ENCODE results near the gene SEMA3G.

Gene SEMA3G

DNA sequence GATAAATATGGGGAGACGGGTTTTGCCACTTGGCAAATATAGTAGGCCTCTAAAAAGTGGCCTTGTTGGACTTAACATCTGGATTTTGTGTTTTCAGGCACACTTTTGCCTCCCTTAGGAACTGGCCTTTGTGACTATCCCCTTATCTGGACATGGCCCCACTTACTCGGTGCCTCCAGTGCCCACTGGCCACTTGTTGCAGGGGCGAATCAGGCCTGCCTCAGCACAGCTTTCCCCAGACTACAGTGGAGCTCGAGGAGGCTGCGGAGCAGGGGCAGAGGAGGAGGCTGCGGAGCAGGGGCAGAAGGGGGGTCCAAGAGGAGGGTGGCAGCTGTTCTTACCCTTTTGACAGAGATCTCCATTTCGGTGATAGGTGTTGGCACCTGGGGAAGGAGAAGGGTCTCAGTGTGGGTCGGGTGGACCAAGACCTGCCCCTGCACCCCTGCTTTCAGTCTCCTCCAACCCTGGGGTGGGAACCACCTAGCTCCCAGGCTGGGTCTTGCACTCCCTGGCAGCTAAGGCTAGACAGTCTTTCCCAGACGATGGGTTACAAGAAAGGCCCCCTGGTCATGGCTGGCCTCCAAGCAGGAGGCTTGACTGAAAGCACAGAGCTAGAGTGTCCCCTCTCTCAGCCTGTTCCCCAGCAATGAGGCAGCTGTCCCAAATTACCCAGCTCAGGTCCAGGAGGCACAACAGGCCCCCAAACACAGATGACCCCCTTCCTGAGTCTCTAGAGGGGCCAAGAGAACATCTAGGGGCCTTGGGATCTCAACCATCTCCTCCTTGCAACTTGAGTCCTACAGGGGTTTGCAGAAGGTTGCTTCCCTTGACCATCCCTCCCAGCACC, 6.1 kb downstream of the SEMA3G start:
- DNase-seq: no peak

DNA sequence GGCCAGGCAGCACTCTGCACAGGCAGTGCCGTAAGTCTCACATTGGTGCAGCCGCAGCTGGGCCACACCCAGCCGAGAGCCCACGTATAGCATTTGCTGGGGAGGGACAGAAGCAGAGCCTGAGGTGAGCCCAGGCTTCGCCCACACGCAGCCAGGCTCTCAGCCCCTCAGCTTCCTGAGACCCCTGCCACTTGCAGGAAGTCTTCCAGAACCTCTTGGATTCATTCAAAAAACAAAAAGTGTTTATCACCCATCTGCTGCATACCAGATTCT, 6.9 kb downstream of the SEMA3G start:
- DNase-seq: no peak

DNA sequence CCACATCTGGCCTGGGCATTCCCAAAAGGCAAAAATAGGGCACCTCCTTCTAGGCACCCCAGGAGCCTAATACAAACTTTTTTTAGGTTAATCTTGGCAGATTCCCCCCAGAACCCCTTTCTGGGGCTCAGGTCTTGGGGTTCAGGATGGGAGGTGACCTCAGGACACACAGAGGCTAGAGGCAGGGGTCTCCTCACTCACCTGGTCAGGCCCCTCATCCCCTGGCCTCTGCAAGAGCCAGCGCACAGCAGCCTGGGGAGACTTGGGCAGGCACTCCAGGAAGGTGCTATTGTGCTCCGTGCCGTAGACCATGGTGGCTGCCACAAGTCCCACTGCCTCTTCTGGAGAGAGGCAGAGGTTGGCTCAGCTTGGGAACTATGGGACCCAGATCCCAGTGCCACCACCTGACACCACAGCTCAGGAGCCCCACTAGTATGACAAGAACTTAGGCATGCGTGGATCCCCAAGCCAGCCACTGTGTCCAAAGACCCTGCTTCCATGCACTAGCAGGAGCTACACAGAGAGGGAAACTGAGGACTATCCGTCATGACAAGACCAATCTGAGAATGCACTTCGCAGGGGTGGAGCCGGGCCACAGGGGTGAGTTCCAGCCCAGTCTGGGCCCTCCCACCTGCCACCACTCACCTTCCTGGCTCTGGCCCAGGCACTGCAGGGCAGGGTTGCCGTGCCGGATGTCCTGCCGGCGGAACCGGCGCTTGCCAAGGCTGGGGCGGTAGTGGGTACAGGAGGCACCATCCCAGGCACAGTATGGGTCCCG, 7.4 kb downstream of the SEMA3G start:
- no peak for DNase-seq

DNA sequence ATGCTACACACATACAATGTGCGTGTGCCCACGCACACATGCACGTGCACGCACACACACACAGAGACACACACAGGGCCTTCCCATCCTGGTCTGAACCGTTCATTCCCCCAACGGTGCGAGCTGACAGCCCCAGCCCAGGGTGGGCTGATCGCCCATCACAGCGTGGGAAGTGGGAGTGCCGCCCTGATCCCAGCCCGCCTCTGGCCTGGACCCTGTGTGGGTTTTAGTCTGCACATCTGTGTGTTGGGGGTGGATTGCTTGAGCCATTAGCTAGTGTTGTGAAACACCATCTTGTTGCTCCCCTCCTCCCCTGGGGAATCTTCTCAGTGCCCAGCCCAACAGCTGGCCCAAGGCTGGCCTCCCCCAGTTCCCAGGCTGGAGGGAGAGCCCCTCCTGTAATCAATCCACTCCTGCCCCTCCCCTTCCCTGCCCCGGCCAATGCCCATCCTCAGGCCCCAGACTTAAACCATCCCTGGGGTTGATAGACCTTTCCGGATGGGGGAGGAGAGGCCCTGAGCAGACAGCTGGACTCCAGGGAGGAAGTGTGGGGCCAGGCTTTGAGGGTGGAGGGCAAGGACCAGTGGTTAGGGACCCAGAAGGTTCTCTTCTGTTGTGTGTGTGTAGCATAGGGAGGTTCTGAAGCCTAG, 8.3 kb downstream of the SEMA3G start:
- DNase-seq: no peak

DNA sequence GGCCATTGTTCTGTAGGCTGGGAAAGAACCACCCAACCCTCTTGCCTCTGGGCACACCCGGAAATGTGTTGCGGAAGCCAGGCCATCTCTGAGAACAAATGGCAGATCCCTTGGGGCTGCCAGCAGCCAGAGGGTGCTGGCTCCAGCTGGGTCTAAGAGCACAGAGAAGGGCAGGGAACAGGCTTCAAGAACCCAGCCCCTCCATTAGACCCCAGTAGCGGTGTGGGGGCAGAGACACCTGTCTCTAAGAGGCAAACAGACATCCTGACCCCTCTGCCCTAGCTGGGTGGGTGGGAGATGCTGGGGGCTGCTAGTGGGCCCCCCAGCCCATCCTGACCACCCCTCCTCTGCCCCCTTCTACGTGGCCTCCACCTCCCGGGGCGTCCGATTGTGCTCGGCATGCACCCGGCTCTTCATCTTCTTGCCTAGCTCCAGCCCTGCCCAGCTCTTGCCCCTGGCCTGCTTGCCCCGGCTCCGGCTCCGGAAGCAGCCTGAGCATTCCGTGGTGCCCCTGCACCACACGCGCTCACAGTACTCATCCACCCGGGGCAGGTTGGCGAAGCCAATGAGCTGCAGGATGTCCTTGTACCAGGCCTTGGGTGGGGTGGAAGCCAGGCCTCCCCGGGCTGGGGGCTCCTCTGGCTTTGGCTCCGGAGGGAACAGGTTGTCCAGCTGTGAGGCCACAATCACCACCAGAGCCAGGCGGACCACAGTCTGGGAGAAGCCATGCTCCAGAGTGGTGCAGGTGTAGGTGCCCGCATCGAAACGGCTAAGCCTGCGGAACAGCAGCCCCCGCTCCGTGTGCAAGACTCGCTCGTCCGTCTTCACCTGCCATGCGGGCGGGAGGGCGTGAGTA, 9.4 kb downstream of the SEMA3G start:
- no peak for DNase-seq

DNA sequence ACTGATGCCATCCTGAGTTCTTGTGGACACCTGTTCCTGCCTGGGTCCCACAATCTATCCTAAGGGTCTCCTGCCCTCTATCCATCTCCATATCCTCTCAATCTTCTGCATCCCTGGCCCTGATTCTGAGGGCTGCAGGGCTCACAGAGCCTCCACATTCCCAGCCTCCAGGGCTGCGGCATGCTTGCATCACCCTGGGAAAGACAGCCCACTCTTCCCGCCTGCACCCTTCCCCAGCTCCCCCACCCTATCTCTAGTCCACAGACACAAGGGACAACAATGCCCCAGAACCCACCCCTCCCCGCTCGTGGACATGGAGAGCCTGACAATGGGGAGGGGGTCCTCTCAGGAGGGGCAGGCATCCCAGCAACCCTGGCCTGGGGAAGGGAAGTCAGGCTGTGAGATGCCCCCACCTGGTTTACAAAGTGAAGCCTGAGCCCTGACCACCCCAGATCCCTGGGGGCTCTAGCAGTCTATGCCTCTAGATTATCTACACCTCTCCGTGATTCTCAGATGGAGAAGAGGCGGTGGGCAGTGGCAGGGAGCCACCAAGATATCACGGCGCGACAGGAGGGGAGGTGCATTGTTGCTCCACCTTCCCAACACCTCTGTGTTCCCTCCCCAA, 10.3 kb downstream of the SEMA3G start:
- no peak for DNase-seq

DNA sequence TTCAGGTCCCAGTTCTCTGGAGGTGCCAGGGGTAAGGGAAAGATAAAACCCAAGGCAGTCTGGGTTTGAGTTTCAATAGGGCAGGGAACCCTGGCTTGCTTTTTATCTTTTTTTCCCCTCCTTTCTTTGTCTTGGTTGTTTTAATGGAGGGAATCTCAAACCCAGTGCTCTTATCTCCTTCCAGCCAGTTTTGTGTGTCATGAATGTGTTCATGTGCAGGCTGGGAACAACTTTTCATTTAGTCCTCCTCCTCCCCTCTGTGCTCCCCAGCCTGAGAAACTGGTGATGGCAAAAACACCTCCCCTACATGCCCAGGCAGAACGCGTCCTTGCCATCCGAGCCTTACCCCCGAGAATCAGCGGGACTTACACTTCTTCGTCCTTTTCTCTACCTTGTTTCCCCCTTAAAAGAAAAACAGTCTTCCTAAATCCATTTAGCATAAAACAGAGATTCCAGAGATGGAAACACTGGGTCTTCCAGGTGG, 10.9 kb downstream of the SEMA3G start:
- DNase-seq: peak; percentile 73

DNA sequence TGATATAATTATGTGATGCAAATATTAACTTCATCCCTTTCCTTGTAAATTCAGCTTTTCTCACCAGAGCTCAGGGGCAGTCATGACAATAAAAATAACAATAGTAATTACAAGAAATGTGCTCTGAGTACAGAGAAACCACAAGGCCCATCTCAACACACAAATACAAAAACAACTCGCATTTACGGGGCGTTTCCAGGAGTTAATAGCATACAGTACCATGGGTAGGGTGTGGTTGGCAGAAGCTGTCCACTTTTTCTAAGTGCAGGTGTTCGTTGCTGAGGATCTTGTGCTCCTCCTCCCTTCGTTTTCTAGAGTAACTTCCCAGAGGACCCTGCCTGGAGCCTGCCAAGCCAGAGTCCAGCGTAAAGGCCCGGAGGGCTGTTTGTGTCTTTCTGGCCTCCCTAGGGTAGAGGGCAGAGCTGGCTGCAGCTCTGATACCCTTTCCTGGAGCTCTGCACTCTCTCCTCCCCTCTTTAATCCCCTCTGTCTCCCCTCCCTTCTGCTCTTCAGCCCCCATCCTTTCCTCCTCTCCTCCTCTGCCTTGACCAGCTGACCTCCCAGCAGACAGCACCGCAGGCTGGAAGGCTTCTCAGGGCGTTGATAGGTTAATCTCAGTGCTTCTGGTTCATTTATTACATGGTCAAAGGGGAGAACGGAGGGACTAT, 11.4 kb downstream of the SEMA3G start:
- no peak for DNase-seq

DNA sequence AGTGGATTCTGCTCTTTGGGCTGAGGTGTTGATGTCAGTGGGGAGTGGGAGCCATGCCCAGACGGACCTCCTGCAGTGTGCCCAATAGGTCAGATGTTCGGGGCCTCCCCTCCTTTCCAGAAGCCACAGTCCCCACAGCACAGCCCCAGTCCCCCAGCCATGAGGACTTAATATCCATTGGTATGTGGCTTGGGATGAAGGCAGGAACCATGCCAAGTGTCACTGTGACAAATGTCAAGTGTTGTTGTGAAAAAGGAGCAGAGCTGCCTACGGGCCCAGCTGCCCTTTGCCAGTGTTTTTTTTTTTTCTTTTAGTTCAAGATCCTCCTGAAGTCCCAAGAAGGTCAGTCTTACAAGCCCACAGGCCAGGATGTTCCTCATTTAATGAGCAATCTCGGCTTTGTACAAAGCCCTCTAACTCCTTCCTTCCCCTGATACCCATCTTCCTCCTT, 12.2 kb downstream of the SEMA3G start:
- no peak for DNase-seq

DNA sequence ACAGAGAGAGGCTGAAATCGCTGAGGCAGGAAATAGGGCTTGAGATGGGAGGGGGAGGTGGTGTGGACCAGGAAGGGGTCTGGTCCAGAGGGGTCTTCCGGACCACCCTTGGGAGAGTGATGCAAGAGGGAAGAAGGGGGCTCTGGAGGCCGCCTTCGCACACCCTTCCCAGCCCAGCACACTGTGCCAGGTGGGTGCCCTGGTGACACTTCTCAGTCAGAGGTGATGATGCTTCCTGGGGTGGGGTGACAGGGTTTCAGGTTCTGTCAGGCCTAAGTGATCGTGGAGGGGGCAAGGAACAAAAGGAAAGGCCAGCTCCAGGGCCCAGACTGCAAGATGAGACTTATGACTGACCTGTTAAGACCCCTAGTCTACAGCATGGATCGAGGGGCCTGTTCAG, 12.7 kb downstream of the SEMA3G start:
- DNase-seq: no peak

DNA sequence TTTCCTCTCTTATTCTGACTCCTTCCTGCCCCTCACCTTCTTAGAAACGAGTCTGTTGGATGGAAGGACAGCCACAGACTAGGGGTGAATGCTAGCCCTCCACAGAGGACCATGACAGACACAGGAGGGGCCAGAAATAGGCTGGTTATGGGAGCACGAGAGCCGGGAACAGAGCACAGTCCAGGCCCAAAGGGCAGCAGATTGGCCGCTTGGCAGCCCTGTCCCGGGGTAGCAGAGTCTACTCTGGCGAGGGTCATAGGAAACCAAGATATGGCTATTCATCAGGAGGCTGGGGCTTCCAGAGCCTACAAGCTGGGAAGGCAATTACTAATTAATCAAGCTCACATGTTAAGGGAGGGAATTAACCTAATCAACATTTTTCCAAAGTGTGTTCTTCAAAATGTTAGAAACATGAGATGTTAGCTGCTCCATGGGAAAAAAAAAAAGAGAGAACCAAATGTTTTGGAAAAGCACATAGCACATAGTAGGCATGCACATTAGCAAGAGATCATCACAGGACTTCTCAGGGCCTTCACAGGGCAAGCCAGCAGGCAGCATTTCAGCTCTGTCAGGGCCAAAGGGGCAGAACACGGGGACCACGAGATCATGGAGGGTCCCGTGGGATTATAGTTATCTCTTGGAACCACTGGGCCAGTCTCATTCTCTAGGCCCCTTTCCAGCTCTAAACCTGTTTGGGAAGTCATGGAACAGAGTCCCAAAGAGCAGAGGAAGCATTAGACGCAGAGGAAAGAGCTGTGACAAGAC, 13.3 kb downstream of the SEMA3G start:
- no peak for DNase-seq

DNA sequence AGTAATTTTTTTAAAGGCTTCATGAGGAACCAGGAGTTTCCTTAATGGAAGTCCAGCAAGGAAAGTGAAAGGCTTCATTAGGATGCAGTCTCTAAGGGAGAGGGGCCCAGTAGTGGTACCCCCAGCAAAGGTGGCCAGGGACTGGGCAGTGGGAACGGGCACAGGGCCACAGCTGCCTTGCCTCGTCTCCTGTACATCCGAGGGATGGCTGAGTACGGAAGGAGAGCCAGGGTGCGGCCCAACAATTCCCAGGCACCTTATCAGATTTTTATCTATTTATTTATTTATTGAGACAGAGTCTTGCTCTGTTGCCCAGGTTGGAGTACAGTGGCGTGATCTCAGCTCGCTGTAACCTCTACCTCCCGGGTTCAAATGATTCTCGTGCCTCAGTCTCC, 14.5 kb downstream of the SEMA3G start:
- no peak for DNase-seq

DNA sequence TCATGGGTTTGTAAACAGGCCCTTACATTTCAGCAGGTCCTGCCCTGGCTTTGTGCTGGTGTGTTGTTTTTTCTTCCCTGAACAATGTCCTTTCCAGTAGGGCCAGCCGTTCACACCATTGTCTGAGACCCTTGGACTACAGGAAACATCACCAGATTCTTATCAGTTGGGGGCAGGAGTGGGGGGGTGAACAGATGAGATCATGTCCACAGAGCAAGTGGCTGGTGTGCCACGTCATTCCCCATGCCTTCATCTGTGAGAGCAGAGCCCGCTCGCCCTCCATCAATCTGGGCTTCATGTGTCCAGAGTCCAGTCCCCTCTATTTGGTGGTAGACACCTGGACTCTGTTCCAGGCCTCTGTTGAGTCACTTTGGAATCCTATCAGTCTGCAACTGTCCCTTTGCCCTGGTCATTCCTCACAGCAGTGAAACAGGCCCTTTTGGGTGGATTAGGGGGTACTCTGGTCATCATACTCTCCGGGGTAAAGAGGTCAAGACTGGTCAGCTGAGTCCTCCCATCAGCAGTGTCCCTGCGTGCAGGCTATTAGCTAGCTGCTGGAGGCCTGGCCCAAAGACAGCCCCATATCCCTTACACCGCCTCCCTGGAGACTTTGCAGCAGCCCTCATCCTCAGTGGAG, 15.0 kb downstream of the SEMA3G start:
- no peak for DNase-seq

DNA sequence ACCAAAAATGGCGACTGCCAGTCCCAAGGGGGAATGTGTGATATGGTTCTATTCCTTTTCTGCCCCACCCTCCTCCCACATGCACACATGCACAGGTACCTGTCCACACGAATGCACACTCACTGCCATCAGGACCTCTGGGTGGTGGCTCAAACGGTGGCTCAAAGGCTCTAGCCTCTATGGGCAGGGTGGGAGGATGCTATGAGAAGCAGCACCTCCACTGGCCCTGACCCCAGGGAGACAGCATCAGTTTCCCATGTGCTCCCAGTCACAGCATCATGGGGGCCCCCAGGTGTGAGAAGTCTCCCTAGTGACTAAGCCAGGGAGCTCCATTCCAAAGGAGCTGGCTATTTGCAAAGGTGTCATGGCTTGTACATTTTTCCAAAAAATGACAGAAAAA, 15.9 kb downstream of the SEMA3G start:
- no peak for DNase-seq

DNA sequence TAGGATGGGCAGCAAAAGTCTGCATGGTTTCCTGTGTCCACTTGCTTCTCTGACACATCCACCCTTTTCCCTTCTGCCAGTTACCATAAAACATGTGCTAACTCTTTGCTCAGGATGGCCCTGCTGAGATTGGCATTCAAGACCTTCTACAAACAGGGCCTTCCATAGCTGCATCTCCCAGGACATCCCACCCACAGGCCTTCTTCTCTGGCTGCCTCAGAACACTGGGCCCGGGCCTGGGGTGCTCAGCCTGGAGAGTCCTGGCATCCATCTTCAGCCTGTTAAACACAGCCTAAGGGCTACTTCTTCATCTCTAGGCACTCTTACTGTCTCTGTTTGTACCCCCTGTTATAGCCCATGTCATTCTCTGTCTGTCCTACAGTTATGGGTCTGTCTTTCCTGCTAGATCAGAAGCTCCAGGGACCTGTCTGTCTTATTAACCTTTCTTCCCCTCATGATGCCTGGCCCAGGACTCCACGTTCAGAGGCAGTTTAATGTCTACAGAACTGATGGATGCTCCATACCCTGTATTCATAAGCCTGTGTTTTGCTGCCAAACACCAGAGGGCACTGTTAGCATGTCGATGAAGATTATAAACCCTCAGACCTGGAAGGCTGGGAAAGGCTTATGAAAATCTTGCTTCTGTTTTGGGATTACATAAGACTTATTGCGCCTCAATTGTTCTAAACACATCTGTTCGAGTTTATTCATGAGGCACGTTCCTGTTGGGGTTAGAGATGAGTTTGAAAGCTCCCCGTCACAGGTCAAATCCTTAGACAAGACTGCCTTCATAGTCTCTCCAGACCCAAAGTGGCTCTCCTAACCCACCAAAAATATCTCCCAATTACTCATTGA, 16.5 kb downstream of the SEMA3G start:
- DNase-seq: peak; percentile 71

DNA sequence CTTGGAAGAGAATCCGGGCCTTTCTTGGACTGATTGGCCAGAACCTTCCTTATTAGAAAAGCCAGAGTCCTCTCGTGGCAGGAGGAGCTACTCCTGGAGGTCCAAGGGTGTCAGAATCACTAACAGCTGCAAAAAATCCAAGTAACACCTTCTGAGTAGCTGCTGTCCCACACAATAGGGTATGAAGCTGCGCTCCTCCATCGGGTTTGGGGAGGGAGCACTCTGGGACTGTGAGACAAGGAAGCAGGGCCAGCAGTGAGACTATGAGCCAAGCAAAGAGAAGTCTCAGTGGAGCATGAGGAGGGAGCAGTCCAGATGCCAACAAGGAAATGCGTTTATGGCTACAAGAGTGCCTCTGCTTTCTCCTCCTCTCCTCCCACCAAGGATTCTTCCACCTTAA, 21.7 kb downstream of the SEMA3G start:
- no peak for DNase-seq

DNA sequence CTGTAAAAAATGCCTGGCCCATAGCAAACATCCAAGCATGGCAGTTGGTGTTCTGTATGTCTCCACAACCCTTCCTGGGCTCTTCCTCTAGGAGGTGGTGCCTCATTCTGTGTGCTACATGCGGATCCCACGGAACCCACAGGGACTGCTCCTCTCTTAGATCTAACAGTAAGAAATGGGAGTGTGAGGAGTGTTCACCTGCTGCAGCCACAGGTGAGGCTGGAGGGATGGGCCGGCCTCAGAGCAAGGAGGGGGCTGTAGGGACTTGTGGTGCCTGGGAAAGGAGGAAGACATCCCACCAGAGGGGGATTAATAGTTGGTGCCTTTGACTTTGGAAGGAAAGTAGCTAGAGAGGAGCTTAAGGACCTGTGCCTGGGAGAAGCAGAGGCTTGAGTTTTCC, 22.2 kb downstream of the SEMA3G start:
- no peak for DNase-seq

DNA sequence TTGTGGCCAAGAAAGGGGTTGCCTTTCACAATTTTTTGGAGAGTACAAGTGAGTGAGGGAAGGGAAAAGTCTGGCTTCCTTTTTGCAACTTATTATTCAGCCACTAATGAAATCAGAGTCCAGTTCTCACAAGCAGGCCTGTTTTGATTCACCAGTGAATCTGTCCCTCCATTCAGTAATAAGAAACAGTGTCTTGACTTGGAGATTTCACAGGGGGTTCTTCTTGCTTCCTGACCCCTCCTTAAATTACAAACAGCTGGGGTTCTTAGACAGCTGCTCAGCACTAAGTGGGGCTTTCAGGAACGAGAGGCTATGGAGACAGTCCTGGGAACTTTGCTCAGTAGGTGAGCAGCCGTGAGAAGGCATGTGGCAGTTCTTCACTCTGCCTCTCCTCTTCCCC, 24.5 kb downstream of the SEMA3G start:
- no peak for DNase-seq

DNA sequence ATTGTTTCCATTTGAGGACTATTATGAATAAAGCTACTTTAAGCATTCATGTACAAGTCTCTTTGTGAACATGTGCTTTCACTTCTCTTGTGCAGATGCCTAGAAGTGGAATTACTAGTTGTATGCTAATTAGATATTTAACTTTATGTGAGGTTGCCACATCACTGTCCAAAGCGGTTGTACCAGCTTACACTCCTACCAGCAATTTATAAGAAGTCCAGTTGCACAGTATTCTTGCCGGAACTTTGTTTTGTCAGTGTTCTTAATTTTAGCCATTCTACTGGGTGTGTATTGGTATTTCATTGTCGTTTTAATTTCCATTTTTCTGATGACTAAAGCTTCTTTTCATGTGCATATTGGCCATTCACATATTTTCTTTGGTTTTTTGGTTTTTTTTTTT, 29.1 kb downstream of the SEMA3G start:
- no peak for DNase-seq

DNA sequence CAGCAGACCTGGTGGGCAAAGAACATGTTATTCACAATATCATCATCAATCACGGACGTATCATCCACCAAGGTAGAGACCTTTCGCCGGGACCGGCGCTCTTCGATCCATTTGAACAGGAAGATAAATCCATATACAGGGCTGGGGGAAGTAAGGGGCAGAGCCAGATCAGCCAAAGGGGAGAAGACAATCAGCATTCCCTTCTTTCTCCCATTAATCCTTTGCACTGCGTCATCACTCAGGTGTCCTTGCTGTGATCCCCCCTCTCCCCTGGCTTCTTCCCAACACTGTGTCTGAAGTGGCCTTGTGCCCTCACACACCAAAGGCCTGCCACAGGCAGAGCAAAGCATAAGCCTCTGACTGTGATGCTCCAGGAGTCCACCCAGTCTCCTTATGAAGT, 36.4 kb downstream of the SEMA3G start:
- no peak for DNase-seq
